GM12878 (cell line): ENCODE measurements around the gene PAX9. TPM values are rescaled to one million over a fixed set of nuclear protein-coding genes. Genes with fewer than 3 reads are reported as not detected.

Experiments
- ATAC-seq: fragments of 200-7000 bp; cut with Tn5 transposase; 3 replicates; pipeline ENCODE4 v1.9.1; 2020; ENCODE audit warnings: mild to moderate bottlenecking, moderate library complexity
- BruUV-seq: library from RNA; stranded (reverse); fragments of 400-500 nt; replicated peaks from 2 replicates; lab custom pipeline; 2021; lab: Mats Ljungman, UMichigan
- CTCF ChIA-PET: fragments of 300-600 bp; sonication (Branson Sonifier 250); formaldehyde crosslinking; extraction: SDS; loops from one replicate; lab custom pipeline; 2021; ENCODE audit warnings: inconsistent platforms; lab: Yijun Ruan, JAX
- POLR2A ChIA-PET: fragments of 350-600 bp; formaldehyde crosslinking; extraction: SDS; loops from one replicate; lab custom pipeline; 2021; ENCODE audit warnings: inconsistent platforms; lab: Charles Lee
- RAD21 ChIA-PET: fragments of 300-600 bp; sonication (Branson Sonifier 250); formaldehyde crosslinking; loops from one replicate; lab custom pipeline; 2023; ENCODE audit warnings: antibody characterized with exemption; ENCODE audit not compliant: unreplicated experiment; lab: Charles Lee
- SMC1A ChIA-PET: fragments of 300-600 bp; sonication (Branson Sonifier 250); formaldehyde crosslinking; loops from one replicate; lab custom pipeline; 2023; ENCODE audit not compliant: unreplicated experiment, uncharacterized antibody; lab: Charles Lee
- DNase-seq: peaks from one replicate; pipeline ENCODE4 v3.0.0-alpha.2; 2011; ENCODE audit warnings: low read depth, low spot score
- FAIRE-seq: peaks from 3 replicates; lab custom pipeline; 2011; peaks lifted over from hg19 to GRCh38; lab: Jason Lieb, UNC
- H2AFZ ChIP-seq: 2 replicates; pipeline ENCODE4 v1.6.0; 2011; ENCODE audit warnings: low read depth, low read length, control low read depth; ENCODE audit not compliant: control insufficient read depth
- H3K27ac ChIP-seq: 2 replicates; pipeline ENCODE4 v1.5.1; 2011; ENCODE audit warnings: control low read depth; ENCODE audit not compliant: control insufficient read depth, insufficient read depth
- H3K27me3 ChIP-seq, 2 experiments: replicated peaks in 1 of 2; 2 replicates each; pipeline versions ENCODE4 v1.6.0 to v1.6.1; 2011; ENCODE audit warnings: low read length in 1 of 2; ENCODE audit not compliant: control insufficient read depth in 2 of 2, insufficient read depth in 2 of 2
- H3K36me3 ChIP-seq, 2 experiments: 2 replicates each; pipeline ENCODE4 v1.5.1; 2011; ENCODE audit warnings: low read length in 1 of 2; ENCODE audit not compliant: control insufficient read depth in 2 of 2, insufficient read depth in 2 of 2
- H3K4me1 ChIP-seq: 2 replicates; pipeline ENCODE4 v1.6.1; 2011; ENCODE audit warnings: mild to moderate bottlenecking, low read length, moderate library complexity, mixed read lengths; ENCODE audit not compliant: control insufficient read depth, insufficient read depth
- H3K4me2 ChIP-seq: 2 replicates; pipeline ENCODE4 v1.6.0; 2011; ENCODE audit warnings: control low read depth; ENCODE audit not compliant: control insufficient read depth, insufficient read depth
- H3K4me3 ChIP-seq: fragments of 200-600 bp; sonication (generic); 2 replicates; pipeline ENCODE4 v1.5.1; 2016
- H3K79me2 ChIP-seq: 2 replicates; pipeline ENCODE4 v1.6.0; 2011; ENCODE audit warnings: low read length; ENCODE audit not compliant: control insufficient read depth, insufficient read depth
- H3K9ac ChIP-seq: 2 replicates; pipeline ENCODE4 v1.8.0; 2011; ENCODE audit warnings: low read length, control low read depth, mixed read lengths; ENCODE audit not compliant: control insufficient read depth, insufficient read depth
- H3K9me3 ChIP-seq: replicated peaks from 3 replicates; pipeline ENCODE4 v1.5.1; 2011; ENCODE audit warnings: mild to moderate bottlenecking, low read length; ENCODE audit not compliant: control insufficient read depth, insufficient read depth
- H4K20me1 ChIP-seq: 2 replicates; pipeline ENCODE4 v1.6.0; 2011; ENCODE audit not compliant: control insufficient read depth, insufficient read depth
- ASH2L ChIP-seq: fragments of 300-600, 200-600 bp; sonication (generic); IDR thresholded peaks from 2 replicates; pipeline ENCODE4 v1.6.1; 2017; ENCODE audit warnings: low read depth, mild to moderate bottlenecking, borderline replicate concordance
- CBX3 ChIP-seq: fragments of 200-600 bp; sonication (generic); IDR thresholded peaks from 2 replicates; pipeline ENCODE4 v1.6.1; 2016; ENCODE audit warnings: low read depth, borderline replicate concordance
- GABPA ChIP-seq: IDR thresholded peaks from 2 replicates; pipeline ENCODE4 v1.6.1; 2014; ENCODE audit warnings: antibody characterized with exemption, low read depth, mild to moderate bottlenecking, inconsistent platforms
- MYB ChIP-seq: fragments of 150-350 bp; IDR thresholded peaks from 2 replicates; pipeline ENCODE4 v1.6.1; 2014; ENCODE audit warnings: mild to moderate bottlenecking, low read depth, low read length, borderline replicate concordance
- NFYB ChIP-seq: IDR thresholded peaks from 2 replicates; pipeline ENCODE4 v1.6.1; 2011; ENCODE audit warnings: low read depth, mild to moderate bottlenecking, low read length, improper control_type of control experiment, moderate library complexity; ENCODE audit not compliant: insufficient read depth
- PAX5 ChIP-seq: IDR thresholded peaks from 2 replicates; pipeline ENCODE4 v1.6.1; 2011; ENCODE audit warnings: low read depth, low read length, borderline replicate concordance
- PAX8 ChIP-seq: fragments of 450-650 bp; IDR thresholded peaks from 2 replicates; pipeline ENCODE4 v1.6.1; 2017; ENCODE audit warnings: mild to moderate bottlenecking, moderate library complexity
- TCF3 ChIP-seq: IDR thresholded peaks from 2 replicates; pipeline ENCODE4 v1.6.1; 2012; ENCODE audit warnings: low read depth, mild to moderate bottlenecking, low read length, borderline replicate concordance; ENCODE audit not compliant: insufficient read depth
- YBX1 ChIP-seq: fragments of 450-650 bp; IDR thresholded peaks from 2 replicates; pipeline ENCODE4 v1.6.1; 2016; ENCODE audit warnings: antibody characterized with exemption
- ZBED1 ChIP-seq: IDR thresholded peaks from 2 replicates; pipeline ENCODE4 v1.6.1; 2016; ENCODE audit warnings: borderline replicate concordance
- ZNF217 ChIP-seq: fragments of 450-650 bp; IDR thresholded peaks from 2 replicates; pipeline ENCODE4 v1.6.1; 2017; ENCODE audit warnings: antibody characterized with exemption, mild to moderate bottlenecking
- WGBS: methylation state at CpG from one replicate; pipeline ENCODE4 v1.1.6; 2016; ENCODE audit warnings: low lambda C conversion rate; ENCODE audit not compliant: insufficient replicate concordance, insufficient coverage; ENCODE audit errors: missing lambda C conversion rate; 5-methylcytosine and 5-hydroxymethylcytosine counted together
- in situ Hi-C: fragments of 300-500 bp; cut with MboI; formaldehyde crosslinking; loops from 9 replicates; pipeline ENCODE4 v1.14.3; 2018; ENCODE audit warnings: mixed read lengths
- intact Hi-C: fragments of 100-400 bp; cut with micrococcal nuclease; formaldehyde crosslinking; loops from one replicate; pipeline ENCODE4 v1.14.2; 2022; ENCODE audit not compliant: unreplicated experiment
- polyA plus RNA-seq, 11 experiments: library from polyadenylated mRNA; depleted of rRNA in 4 of 11; unstranded in 6 of 11; stranded (reverse) in 5 of 11; fragments of >200 nt; fragmentation: Nextera tagmentation in 4 of 11; fragmentation: Illumina TruSeq in 1 of 11; extraction: Ambion mirVana in 4 of 11; extraction: Trizol in 1 of 11; gene quantifications; 1 replicate in 1 of 11; 2 replicates in 10 of 11; pipeline versions ENCODE4 v1.2.1 to v1.2.3, GENCODE V29; 2011 to 2016; ENCODE audit warnings: inconsistent platforms in 2 of 11, missing spikeins in 2 of 11, low read depth in 1 of 11
- total RNA-seq, 4 experiments: library from RNA; depleted of rRNA in 3 of 4; stranded (reverse); fragments of >200 nt in 3 of 4; fragmentation: Illumina TruSeq in 1 of 4; extraction: Trizol in 1 of 4; gene quantifications; 2 replicates each; pipeline versions ENCODE4 v1.2.1 to v1.2.3, GENCODE V29; 2013 to 2021
- TF ChIP-seq, protein P1 (sequence below): fragments of 450-650 bp; formaldehyde crosslinking; IDR thresholded peaks from 2 replicates; pipeline ENCODE4 v1.4.0; 2022; ENCODE audit warnings: mild to moderate bottlenecking, moderate library complexity
- TF ChIP-seq, protein P2 (sequence below): fragments of 450-650 bp; IDR thresholded peaks from 2 replicates; pipeline ENCODE4 v1.6.1; 2017; ENCODE audit warnings: borderline replicate concordance
- TF ChIP-seq, protein P3 (sequence below): fragments of 450-650 bp; formaldehyde crosslinking; IDR thresholded peaks from 2 replicates; pipeline ENCODE4 v1.5.0; 2022; ENCODE audit warnings: mild to moderate bottlenecking, missing genetic modification characterization

PAX9 gene
- total and polyA plus RNA-seq, 10 of the 15 experiments (the other 5 are each of a cell fraction or from before 2014, with no cell fraction given) = 0.03 to 8.2 (median 0.09) TPM; not detected in 3

DNA sequence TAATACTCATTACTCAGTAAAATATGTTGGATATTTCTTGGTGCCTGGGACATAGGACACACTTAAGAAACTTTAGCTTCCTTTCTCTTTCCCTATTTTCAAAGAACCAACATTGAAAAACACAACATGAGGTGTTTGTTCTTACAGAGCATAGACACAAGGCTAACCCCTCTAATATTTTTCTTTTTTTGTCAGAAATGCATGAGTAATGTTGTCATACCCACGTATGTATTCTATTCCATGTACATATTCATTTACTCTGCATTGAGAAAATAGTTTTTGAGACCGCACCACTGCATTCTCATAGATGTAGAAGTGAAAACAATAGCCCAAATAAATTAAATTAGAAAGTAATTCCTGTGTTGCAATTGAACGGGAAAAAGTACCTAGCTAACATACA is 13.0 kb downstream of the PAX9 start (continued):
- TF ChIP-seq, protein P1, sequence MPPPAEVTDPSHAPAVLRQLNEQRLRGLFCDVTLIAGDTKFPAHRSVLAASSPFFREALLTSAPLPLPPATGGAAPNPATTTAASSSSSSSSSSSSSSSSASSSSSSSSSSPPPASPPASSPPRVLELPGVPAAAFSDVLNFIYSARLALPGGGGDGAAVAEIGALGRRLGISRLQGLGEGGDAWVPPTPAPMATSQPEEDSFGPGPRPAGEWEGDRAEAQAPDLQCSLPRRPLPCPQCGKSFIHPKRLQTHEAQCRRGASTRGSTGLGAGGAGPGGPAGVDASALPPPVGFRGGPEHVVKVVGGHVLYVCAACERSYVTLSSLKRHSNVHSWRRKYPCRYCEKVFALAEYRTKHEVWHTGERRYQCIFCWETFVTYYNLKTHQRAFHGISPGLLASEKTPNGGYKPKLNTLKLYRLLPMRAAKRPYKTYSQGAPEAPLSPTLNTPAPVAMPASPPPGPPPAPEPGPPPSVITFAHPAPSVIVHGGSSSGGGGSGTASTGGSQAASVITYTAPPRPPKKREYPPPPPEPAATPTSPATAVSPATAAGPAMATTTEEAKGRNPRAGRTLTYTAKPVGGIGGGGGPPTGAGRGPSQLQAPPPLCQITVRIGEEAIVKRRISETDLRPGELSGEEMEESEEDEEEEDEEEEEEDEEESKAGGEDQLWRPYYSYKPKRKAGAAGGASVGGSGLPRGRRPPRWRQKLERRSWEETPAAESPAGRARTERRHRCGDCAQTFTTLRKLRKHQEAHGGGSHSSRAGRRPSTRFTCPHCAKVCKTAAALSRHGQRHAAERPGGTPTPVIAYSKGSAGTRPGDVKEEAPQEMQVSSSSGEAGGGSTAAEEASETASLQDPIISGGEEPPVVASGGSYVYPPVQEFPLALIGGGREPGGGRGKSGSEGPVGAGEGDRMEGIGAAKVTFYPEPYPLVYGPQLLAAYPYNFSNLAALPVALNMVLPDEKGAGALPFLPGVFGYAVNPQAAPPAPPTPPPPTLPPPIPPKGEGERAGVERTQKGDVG (CRISPR knock-in tag) = no peak

DNA sequence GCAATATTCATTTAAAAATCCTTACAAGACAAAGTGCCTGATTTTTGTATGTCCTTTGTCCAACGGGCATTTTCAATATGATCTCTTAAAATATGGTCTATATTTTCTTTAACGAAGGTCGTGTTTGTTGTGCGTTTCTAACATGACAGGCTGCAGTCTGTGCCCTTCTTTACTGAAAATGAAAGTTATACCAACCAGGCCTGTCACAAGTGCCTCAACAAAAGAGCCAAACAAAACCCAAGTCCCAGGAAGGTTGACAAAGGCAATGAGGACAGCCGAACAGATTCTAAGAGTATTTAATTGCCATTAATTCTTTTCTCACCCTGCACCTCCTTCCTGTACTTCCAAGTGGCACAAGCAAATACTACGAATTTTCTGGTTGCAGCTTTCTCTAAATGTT is 13.9 kb downstream of the PAX9 start:
- BruUV-seq = no TSS peak
- DNase-seq (no peak), ATAC-seq (no peak), FAIRE-seq (no peak)
- Histone ChIP-seq H3K4me2 (no peak overlapping the region), H3K4me1 (no peaks in the 10 kb centered on the region), H3K9me3 (no peaks in the 10 kb centered on the region), H3K27ac (no peak overlapping the region), H4K20me1 (no peaks in the 10 kb centered on the region), H2AFZ (no peak overlapping the region), H3K36me3 (no peaks in the 10 kb centered on the region), H3K79me2 (no peaks in the 10 kb centered on the region), H3K27me3 (no peaks in the 10 kb centered on the region), H3K9ac (no peak overlapping the region), H3K4me3 (no peak overlapping the region)
- 30% methylated on average over 6 of the region's 6 CpGs for WGBS
- ChIA-PET CTCF (interaction anchor here (1.2 kb wide), 1 partner anchor 266 kb away, joined by 3 read pairs; no protein-coding TSS in a partner anchor), RAD21 (no interaction called here), SMC1A (interaction anchor here (1.1 kb wide), 1 partner anchor 72 kb away, joined by 6 read pairs; no protein-coding TSS in a partner anchor), POLR2A (no interaction called here)
- TF ChIP-seq MYB (no peak), ASH2L (no peak), YBX1 (no peak), TCF3 (no peak), PAX8 (no peak), GABPA (no peak), NFYB (no peak), ZBED1 (no peak), CBX3 (no peak), PAX5 (no peak), ZNF217 (no peak)
- TF ChIP-seq, protein P2, sequence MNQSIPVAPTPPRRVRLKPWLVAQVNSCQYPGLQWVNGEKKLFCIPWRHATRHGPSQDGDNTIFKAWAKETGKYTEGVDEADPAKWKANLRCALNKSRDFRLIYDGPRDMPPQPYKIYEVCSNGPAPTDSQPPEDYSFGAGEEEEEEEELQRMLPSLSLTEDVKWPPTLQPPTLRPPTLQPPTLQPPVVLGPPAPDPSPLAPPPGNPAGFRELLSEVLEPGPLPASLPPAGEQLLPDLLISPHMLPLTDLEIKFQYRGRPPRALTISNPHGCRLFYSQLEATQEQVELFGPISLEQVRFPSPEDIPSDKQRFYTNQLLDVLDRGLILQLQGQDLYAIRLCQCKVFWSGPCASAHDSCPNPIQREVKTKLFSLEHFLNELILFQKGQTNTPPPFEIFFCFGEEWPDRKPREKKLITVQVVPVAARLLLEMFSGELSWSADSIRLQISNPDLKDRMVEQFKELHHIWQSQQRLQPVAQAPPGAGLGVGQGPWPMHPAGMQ = no peak
- TF ChIP-seq, protein P3, sequence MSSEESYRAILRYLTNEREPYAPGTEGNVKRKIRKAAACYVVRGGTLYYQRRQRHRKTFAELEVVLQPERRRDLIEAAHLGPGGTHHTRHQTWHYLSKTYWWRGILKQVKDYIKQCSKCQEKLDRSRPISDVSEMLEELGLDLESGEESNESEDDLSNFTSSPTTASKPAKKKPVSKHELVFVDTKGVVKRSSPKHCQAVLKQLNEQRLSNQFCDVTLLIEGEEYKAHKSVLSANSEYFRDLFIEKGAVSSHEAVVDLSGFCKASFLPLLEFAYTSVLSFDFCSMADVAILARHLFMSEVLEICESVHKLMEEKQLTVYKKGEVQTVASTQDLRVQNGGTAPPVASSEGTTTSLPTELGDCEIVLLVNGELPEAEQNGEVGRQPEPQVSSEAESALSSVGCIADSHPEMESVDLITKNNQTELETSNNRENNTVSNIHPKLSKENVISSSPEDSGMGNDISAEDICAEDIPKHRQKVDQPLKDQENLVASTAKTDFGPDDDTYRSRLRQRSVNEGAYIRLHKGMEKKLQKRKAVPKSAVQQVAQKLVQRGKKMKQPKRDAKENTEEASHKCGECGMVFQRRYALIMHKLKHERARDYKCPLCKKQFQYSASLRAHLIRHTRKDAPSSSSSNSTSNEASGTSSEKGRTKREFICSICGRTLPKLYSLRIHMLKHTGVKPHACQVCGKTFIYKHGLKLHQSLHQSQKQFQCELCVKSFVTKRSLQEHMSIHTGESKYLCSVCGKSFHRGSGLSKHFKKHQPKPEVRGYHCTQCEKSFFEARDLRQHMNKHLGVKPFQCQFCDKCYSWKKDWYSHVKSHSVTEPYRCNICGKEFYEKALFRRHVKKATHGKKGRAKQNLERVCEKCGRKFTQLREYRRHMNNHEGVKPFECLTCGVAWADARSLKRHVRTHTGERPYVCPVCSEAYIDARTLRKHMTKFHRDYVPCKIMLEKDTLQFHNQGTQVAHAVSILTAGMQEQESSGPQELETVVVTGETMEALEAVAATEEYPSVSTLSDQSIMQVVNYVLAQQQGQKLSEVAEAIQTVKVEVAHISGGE (CRISPR knock-in tag) = no peak
- intact Hi-C loops (no loop called here), in situ Hi-C loops (no loop called here)
